GM18517 (cell line): ENCODE data around the gene SPEF1.
"Not testable (repeated sequence)": the region's sequence is repeated elsewhere in the genome, so short reads cannot be mapped to it uniquely, and the experiment has no call there.

Experiments used
- ATAC-seq: cut with Tn5 transposase; IDR thresholded peaks from one replicate; pipeline ENCODE4 v1.9.1; 2021; ENCODE audit warnings: mild to moderate bottlenecking, moderate library complexity; ENCODE audit not compliant: unreplicated experiment

The SPEF1 gene

GRCh38 chr20:3811467-3812258, 30.4 kb upstream of the SPEF1 start:
- no peak for ATAC-seq

GRCh38 chr20:3808544-3808943, 27.3 kb upstream of the SPEF1 start:
- no peak for ATAC-seq

DNA sequence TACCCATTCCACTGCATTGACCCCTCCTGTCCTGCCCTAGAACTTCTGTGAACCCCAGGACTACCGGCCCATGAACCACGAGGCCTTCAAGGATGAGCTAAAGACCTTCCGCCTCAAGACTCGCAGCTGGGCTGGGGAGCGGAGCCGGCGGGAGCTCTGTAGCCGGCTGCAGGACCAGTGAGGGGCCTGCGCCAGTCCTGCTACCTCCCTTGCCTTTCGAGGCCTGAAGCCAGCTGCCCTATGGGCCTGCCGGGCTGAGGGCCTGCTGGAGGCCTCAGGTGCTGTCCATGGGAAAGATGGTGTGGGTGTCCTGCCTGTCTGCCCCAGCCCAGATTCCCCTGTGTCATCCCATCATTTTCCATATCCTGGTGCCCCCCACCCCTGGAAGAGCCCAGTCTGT, 23.5 kb upstream of the SPEF1 start:
- ATAC-seq = no peak

DNA sequence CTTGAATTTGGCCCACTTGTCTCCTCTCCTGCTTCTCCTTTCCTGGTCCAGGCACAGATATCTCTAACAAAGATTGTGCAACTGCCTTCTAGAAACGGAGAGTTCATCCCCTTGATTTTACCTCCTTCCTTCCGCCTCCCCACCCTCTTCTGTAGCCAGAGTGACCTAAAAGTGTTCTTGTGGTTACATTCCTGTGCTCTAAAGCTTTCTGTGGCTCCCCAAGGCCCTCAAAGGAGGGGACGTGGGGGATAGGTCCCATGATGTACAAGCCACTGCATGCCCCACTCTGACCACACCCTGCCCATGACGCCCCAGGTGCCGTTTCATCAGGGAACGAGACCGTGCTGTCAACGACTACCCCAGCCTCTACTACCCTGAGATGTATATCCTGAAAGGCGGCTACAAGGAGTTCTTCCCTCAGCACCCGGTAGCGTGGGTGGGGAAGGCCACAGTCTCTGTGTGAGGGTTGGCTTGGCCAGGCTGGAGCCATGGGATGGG, 23.1 kb upstream of the SPEF1 start:
- ATAC-seq = no peak

GRCh38 chr20:3803854-3804253, 22.6 kb upstream of the SPEF1 start:
- ATAC-seq = no peak

DNA sequence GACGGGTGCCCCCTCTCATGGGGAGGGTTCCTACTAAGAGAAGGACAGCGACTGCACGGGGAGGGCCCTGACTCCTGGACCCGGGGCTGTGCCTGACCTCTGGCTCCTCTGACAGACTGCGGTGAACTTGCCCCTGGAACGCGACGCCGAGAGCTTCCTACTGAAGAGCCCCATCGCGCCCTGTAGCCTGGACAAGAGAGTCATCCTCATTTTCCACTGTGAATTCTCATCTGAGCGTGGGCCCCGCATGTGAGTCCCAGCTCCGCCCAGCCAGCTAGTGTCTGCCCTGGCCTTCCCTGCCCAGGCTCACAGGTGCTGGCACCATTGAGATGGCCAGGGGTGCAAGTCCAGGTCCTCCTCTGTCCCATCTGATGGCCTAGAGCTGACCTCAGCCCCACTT, 22.0 kb upstream of the SPEF1 start:
- no peak for ATAC-seq

- ATAC-seq = no peak
Measured at GRCh38 chr20:3802524-3803239, 21.4 kb upstream of the SPEF1 start.

DNA sequence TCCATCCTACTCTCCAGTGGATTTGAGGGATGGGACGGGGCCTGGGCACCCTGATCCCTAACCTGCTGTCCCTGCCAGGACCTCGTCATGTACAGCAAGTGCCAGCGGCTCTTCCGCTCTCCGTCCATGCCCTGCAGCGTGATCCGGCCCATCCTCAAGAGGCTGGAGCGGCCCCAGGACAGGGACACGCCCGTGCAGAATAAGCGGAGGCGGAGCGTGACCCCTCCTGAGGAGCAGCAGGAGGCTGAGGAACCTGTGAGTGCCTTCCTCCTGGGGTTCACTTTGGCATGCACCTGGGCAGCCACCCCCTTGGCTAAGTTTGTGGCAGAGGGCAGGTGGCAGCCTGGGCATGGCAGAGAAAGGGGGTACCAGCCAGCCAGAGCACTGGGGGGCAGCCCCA, 20.6 kb upstream of the SPEF1 start:
- ATAC-seq = no peak

DNA sequence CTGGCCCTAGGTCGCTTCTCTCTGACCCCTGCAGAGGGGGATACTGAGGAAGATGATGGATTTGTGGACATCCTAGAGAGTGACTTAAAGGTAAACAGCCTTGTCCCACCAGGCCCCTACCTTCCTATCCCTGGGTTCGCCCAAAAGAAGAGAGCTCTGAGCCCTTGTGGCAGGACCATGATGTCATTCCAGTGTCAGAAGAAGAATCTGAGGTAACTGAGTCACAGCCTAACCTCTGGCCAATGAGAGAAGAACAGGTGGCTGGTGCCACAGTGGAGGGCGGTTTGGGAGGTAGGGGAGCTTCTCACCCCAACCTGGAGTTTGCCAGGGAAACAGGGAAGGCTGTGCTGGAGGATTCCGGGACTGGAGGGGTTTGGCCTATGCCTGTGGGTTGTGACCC, 20.1 kb upstream of the SPEF1 start:
- no peak for ATAC-seq

GRCh38 chr20:3800878-3801260, 19.6 kb upstream of the SPEF1 start:
- no peak for ATAC-seq

GRCh38 chr20:3800256-3800877, 19.1 kb upstream of the SPEF1 start:
- ATAC-seq = no peak

- ATAC-seq = no peak
Measured at GRCh38 chr20:3798908-3799248, 17.6 kb upstream of the SPEF1 start.

DNA sequence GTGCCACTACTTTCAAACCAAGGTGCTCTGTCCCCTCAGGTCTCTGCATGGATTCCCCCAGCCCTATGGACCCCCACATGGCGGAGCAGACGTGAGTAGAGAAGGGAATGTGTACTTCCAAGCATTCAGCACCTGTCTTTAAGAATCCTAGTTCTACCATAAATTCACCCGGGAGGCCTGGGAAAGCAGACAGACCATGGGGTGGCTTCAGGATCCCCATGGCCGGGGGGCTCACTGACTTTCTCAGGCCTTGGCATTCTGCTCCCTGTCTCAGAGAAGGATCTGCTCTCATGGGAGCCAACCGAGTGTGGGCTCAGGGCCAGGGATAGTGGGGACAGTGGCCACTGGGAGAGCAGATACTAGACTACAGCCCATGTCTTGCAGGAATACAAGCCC, 17.1 kb upstream of the SPEF1 start:
- no peak for ATAC-seq

- no peak for ATAC-seq
Measured at GRCh38 chr20:3797592-3798372, 16.5 kb upstream of the SPEF1 start.

GRCh38 chr20:3797226-3797545, 15.9 kb upstream of the SPEF1 start:
- ATAC-seq = no peak

DNA sequence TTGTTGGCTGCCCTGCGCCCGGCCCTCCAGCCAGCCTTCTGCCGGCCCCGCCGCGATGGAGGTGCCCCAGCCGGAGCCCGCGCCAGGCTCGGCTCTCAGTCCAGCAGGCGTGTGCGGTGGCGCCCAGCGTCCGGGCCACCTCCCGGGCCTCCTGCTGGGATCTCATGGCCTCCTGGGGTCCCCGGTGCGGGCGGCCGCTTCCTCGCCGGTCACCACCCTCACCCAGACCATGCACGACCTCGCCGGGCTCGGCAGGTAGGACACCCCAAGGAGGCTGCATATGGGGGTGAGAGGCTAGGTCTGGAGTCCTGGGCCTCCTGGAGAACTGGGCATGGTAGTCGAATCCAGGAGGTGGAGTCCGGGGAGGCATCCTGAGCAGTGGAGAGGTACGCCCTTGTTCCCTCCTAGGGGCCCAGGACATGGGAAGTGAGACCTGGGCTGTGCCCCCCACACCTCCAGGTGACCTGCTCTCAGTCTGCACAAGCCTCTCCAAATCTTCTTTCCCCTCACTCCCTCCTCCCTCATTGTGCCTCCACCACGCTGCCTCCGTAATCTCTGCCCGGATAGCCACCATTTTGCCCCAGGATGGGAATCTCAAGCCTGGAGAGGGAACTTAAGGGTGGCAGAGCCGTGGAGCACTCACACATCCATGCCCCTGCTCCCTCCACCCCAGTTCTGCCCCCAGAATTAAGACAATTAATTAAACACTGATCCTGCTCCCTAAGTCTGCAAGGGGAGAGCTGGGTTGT, 15.4 kb upstream of the SPEF1 start:
- ATAC-seq = no peak

- ATAC-seq = peak; percentile 49
Measured at GRCh38 chr20:3795511-3796468, 14.5 kb upstream of the SPEF1 start, which contains the start of gene CDC25B. CDC25B (plus strand) TSS chr20:3796310; CDS start chr20:3796532, 222 bp downstream.

- no peak for ATAC-seq
Measured at GRCh38 chr20:3794701-3795420, 13.6 kb upstream of the SPEF1 start.

DNA sequence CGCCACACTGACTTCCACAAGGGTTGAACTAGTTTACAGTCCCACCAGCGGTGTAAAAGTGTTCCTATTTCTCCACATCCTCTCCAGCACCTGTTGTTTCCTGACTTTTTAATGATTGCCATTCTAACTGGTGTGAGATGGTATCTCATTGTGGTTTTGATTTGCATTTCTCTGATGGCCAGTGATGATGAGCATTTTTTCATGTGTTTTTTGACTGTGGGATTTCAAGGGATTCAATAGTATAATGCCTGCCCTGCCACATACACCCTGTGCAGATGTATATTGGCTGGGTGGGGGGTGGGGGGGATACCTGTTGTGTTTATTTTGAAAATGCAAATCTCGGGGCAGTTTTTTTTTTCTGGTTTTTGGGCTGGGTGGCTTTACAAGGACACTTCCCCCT, 12.9 kb upstream of the SPEF1 start:
- not testable (repeated sequence) for ATAC-seq
